HL-60/S4 treated with phorbol 12-myristate 13-acetate at 8.2 ng/mL for 4 days and 3 days (cell line): ENCODE data around the gene RIOK3.
"Not testable (repeated sequence)": the region's sequence is repeated elsewhere in the genome, so short reads cannot be mapped to it uniquely, and the experiment has no call there.

Experiments used
- in situ Hi-C: fragments of 300-500 bp; cut with MboI; formaldehyde crosslinking; loops from 2 replicates; pipeline ENCODE4 v1.15.0; 2022; ENCODE audit warnings: low sequenced_read_pairs

RIOK3 gene

DNA sequence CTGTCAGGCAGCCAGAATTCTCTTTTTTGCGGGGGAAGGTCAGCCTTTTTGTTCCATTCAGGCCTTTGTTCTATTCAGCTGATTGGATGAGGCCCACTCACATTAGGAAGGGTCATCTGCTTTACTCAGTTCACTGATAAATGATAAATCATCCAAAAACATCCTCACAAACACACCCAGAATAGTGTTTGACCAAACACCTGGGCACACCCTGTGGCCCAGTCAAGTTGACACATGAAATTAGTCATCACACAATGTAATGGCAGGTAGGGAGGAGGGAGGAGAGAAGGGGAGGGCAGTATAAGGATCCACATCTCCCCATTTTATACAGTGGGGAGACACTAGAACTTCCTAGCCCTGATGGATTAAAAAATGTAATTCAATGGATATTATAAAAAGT is 41.9 kb downstream of the RIOK3 start:
- in situ Hi-C loops = no loop called here

DNA sequence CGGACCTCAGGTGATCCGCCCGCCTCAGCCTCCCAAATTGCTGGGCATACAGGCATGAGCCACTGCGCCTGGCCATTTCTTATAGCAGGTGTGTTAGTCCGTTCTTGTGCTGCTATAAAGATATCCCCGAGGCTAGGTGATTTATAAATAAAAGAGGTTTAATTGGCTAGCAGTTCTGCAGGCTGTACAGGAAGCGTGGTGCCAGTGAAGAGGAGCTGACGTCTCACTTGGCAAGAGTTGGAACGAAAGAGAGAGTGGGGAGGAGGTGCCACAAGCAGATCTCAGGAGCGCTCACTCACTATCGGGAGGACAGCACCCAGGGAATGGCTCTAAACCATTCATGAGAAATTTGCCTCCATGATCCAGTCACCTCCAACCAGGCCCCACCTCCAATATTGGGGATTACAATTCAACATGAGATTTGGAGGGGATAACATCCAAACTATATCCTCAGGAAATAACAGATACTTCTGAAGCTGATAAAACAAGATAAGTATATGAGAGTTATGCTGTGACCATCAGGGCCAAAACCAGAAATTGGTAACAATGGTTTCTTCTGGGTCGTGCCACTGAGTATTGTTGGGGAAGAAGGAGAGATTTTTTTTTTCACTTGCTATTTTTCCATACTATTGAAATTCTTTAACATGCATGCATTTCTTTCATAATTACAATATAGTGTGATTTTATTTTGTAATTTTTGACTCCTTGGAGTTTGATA is 42.8 kb downstream of the RIOK3 start:
- in situ Hi-C loops = no loop called here

- in situ Hi-C loops = no loop called here
Observed at GRCh38 chr18:23498117-23498516, 45.0 kb downstream of the RIOK3 start.

DNA sequence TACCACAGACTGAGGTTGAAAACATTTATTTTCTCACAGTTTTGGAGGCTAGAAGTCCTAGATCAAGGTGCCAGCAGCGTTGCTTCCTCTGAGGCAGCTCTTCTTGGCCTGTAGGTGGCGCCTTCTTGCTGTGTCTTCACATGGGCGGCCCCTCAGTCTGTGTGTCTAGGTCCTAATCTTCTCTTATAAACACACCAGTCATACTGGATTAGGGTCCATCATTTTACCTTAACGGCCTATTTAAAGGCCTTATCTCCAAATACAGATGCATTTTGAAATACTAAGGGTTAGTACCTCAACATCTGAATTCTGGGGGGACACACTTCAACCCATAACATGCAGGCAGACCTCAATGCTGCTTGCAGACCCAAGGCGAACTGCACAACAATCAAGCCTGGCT is 45.8 kb downstream of the RIOK3 start:
- in situ Hi-C loops = no loop called here

GRCh38 chr18:23499291-23499781 is 46.2 kb downstream of the RIOK3 start:
- in situ Hi-C loops = no loop called here

DNA sequence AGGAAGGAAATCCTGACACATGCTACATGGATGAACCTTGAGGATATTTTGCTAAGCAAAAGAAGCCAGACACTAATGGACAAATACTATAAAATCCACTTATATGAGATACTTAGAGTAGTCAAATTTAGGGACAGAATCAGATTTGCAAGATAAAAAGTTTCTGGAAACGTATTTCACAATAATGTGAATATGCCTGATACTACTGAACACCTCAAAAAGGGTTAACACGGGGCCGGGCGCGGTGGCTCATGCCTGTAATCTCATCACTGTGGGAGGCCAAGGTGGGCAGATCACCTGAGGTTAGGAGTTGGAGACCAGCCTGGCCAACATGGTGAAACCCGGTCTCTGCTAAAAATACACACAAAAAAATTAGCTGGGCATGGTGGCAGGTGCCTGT is 48.5 kb downstream of the RIOK3 start:
- in situ Hi-C loops = no loop called here

DNA sequence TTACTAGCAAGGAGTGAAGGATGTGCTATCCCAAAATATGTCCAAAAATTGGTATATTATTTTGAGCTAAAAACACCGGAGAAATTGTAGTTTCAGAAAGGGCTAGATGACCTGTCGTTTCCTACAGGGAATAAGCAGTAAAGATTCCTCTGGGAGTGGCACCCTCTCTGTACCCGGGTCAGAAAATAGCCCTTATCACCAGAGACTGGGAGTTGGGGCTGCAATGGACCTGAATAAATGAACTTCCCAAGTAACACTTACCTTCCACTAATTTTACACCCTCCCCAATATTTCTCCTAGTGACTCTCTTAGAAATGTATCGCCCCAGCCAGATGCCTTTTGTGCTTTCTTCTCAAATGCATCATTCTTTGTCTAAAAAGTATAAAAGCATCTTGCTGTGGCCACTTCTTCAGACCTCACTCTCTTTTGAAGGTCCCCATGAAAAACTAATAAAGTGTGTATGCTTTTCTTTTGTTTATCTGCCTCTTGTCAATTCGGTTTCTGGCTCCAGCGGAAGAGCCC is 49.5 kb downstream of the RIOK3 start:
- in situ Hi-C loops = no loop called here

DNA sequence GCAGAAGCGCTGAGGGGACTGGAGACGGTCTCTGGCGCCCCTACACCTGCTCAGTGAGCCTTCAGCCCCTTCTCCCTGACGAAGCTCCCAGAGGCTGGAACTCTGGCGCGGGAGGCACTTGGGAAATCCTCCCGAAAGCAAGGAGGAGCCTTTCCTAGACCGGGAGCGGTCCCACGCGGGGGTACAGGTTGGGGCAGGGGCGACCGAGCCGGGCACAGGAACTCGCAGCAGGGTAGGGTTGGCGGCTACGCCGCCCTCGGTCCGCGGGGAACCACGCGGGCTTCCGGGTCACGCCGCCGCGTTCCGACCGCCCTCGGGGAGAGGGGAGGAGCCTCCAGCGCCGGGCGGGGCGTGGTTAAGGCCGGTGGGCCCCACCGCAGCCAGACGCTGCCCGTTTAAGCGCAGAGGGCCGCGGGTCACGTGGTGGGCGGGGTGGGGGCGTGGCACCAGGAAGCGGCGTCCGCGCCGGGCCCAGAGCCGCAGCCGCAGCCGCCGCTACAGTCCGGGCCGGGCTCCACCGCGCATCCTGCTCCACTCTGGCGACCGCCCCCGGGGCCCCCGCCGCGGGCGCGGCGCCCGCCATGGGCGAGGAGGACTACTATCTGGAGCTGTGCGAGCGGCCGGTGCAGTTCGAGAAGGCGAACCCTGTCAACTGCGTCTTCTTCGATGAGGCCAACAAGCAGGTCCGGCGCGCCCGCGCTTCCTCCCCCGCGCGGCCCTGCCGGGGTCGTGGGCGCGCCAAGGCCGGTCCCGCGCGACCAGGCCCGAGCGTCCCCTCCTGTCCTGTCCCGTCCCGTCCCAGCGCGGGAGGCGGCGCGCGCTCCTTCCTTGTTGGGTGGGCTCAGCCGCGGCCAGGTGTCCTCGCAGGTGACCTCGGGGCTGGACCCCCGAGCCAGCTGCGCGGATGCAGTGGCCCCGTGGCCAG is 50.2 kb downstream of the RIOK3 start, which contains the start of gene RMC1:
Gene RMC1 (plus strand): TSS at position 474 of the 925 bp plus-strand sequence. CDS start 108 bp downstream, at position 582.
- in situ Hi-C loops = no loop called here

- in situ Hi-C loops = no loop called here
Observed at GRCh38 chr18:23503963-23504344, 50.9 kb downstream of the RIOK3 start.

GRCh38 chr18:23504720-23505119 is 51.6 kb downstream of the RIOK3 start:
- in situ Hi-C loops = no loop called here

DNA sequence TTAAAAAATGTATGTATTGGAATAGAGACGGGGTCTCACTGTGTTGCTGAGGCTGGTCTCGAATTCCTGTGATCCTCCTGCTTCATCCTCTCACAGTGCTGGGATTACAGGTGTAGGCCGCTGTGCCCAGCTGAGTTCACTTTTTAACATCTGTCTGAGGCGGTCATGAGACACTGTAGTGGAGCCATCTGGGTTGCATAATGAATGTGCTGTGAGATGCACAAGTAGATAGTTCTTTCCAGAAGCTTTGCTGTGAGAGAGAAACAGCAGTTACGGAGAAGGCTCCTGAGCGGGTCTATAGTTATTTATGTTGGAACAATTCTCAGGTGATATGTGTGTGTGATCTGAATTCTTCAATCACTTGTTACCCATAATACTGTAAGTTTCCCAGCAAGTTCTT is 53.3 kb downstream of the RIOK3 start:
- in situ Hi-C loops = no loop called here

DNA sequence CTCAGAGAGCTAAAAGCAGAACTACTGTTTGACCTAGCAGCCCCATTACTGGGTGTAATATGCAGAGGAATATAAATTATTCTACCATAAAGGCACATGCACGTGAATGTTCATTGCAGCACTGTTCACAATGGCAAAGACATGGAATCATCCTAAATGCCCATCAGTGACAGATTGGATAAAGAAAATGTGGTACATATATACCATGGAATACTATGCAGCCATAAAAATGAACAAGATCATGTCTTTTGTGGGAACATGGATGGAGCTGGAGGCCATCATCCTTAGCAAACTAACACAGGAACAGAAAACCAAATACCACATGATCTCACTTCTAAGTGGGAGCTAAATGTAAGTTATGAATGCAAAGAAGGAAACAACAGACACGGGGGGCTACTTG is 57.8 kb downstream of the RIOK3 start:
- in situ Hi-C loops = not testable (repeated sequence)

- in situ Hi-C loops = not testable (repeated sequence)
Observed at GRCh38 chr18:23512216-23512615, 59.1 kb downstream of the RIOK3 start.

GRCh38 chr18:23512641-23513040 is 59.6 kb downstream of the RIOK3 start:
- in situ Hi-C loops = no loop called here

GRCh38 chr18:23515911-23516546 is 62.9 kb downstream of the RIOK3 start:
- in situ Hi-C loops = no loop called here

DNA sequence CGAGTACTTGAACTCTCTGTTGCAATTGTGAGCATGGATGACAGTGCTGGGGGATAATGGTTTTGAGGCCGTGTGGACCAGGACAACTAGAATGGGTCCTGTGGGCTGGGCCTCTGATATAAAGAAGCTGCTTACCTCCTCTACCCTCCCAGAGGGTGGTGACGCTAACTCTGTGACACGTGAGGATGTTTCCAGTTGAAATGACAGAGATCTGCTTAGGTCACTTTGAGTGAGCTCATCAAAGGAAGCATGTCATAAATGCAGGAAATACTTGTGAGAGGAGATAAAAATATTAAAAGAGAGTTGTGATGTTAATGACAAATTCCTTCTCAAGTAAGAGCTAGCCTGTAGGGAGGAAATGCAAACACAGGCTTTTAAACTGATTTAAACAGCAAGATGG is 66.6 kb downstream of the RIOK3 start:
- in situ Hi-C loops = loop anchor here (10.0 kb wide), 1 partner anchor 65 kb away; the partner anchor contains the start of gene NPC1

- in situ Hi-C loops = loop anchor here (10.0 kb wide), 1 partner anchor 64 kb away; the partner anchor contains the start of gene NPC1
Observed at GRCh38 chr18:23521271-23521670, 68.2 kb downstream of the RIOK3 start.

DNA sequence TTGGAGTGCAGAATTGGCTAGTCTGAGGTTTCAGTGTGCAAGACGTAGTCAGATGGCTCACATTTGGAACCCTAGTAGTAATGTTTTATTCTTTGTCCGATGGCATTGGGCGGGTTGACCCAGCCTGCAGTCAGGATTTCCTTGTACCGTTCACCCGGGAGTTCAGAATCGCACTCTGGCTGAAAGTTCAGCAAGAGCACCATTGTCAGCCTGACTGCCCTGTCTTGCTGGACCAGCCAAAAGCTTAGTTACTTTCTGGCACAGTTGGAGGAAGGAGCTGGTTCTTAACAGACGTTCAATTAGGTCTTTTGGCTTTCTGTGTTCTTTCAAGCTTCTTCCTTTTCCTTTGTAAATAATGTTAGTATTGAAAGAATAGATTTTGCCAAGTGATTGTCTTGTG is 68.8 kb downstream of the RIOK3 start:
- in situ Hi-C loops = loop anchor here (10.0 kb wide), 1 partner anchor 63 kb away; the partner anchor contains the start of gene NPC1

DNA sequence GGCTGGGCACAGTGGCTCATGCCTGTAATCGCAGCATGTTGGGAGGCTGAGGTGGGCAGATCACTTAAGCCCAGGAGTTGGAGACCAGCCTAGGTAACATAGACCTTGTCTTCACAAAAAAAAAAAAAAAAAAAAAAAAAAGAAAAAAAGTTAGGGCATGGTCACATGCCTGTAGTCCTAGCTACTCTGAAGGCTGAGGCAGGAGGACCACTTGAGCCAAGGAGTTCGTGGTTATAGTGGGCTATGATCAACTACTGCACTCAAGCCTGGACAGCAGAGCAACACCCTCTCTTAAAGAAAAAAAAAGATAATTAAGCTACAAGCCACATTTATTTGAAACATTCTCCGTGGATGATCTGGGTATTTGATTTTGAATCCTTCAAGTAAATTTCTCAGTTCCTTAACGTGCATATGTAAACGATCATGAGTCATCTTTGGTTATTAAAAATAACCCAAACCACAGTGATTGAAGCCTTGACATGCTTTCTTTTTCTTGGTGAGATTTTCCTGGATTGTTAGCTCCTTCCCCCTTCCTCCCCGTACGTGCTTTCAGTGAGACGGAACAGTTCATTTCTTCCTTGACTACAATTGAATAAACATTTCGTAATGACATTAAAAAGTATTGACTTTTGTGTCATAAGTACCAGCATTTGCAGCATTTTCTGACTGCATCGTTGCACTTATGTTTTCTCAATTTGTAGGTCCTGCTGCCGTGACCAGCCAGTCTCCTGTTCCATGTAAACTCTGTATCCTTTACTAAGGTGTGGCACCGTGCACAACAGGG is 70.5 kb downstream of the RIOK3 start:
- in situ Hi-C loops = loop anchor here (10.0 kb wide), 1 partner anchor 61 kb away; the partner anchor contains the start of gene NPC1

- in situ Hi-C loops = loop anchor here (10.0 kb wide), 1 partner anchor 61 kb away; the partner anchor contains the start of gene NPC1
Observed at GRCh38 chr18:23524213-23524707, 71.2 kb downstream of the RIOK3 start.
